Osteocyte (in vitro differentiated cells): ENCODE measurements around the gene COX8C. TPM values are rescaled to one million over a fixed set of nuclear protein-coding genes. Genes with fewer than 3 reads are reported as not detected.

Source experiments
- DNase-seq: peaks from one replicate; pipeline ENCODE4 v3.0.0; 2021; ENCODE audit warnings: mixed read lengths; ENCODE audit not compliant: unreplicated experiment; ENCODE audit errors: extremely low spot score
- H3K27ac Mint-ChIP-seq: one replicate; pipeline ENCODE4 v1.8.0; 2021; ENCODE audit warnings: mild to moderate bottlenecking, mixed read lengths; ENCODE audit not compliant: unreplicated experiment
- H3K27me3 Mint-ChIP-seq: one replicate; pipeline ENCODE4 v1.8.0; 2021; ENCODE audit warnings: mixed read lengths; ENCODE audit not compliant: unreplicated experiment
- H3K36me3 Mint-ChIP-seq: one replicate; pipeline ENCODE4 v1.8.0; 2021; ENCODE audit warnings: mixed read lengths; ENCODE audit not compliant: unreplicated experiment
- H3K4me1 Mint-ChIP-seq: one replicate; pipeline ENCODE4 v1.8.0; 2021; ENCODE audit warnings: mixed read lengths; ENCODE audit not compliant: unreplicated experiment
- H3K4me3 Mint-ChIP-seq: one replicate; pipeline ENCODE4 v1.8.0; 2021; ENCODE audit warnings: mild to moderate bottlenecking, moderate library complexity, mixed read lengths; ENCODE audit not compliant: unreplicated experiment
- H3K9me3 Mint-ChIP-seq: one replicate; pipeline ENCODE4 v1.8.0; 2021; ENCODE audit warnings: mixed read lengths; ENCODE audit not compliant: unreplicated experiment
- total RNA-seq: library from RNA; stranded (reverse); gene quantifications from 2 replicates; pipeline ENCODE4 v1.2.1, GENCODE V29; 2021
- TF ChIP-seq, protein P1 (sequence below): fragments of 200-600 bp; sonication (generic); IDR thresholded peaks from 2 replicates; pipeline ENCODE4 v1.5.0; 2021; ENCODE audit warnings: antibody characterized with exemption, mild to moderate bottlenecking, moderate library complexity

Gene COX8C
- total RNA-seq, 1 donor from 2014 or later = not detected

- no peak for DNase-seq
- Mint-ChIP-seq H3K4me1 (no peaks in the 10 kb centered on the region), H3K27ac (no peak overlapping the region), H3K9me3 (peaks cover 6% of the 10 kb centered on the region), H3K4me3 (no peak overlapping the region), H3K27me3 (no peaks in the 10 kb centered on the region), H3K36me3 (no peaks in the 10 kb centered on the region)
- TF ChIP-seq, protein P1, sequence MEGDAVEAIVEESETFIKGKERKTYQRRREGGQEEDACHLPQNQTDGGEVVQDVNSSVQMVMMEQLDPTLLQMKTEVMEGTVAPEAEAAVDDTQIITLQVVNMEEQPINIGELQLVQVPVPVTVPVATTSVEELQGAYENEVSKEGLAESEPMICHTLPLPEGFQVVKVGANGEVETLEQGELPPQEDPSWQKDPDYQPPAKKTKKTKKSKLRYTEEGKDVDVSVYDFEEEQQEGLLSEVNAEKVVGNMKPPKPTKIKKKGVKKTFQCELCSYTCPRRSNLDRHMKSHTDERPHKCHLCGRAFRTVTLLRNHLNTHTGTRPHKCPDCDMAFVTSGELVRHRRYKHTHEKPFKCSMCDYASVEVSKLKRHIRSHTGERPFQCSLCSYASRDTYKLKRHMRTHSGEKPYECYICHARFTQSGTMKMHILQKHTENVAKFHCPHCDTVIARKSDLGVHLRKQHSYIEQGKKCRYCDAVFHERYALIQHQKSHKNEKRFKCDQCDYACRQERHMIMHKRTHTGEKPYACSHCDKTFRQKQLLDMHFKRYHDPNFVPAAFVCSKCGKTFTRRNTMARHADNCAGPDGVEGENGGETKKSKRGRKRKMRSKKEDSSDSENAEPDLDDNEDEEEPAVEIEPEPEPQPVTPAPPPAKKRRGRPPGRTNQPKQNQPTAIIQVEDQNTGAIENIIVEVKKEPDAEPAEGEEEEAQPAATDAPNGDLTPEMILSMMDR = no peak
These were observed 49.5 kb downstream of the COX8C start for GRCh38 chr14:93396456-93396855.

Other genes starting within 250 kb of the COX8C start
- 31.2 and 32.8 TPM in 2 replicates for gene ITPK1, start 231.3 kb upstream of the COX8C start, total RNA-seq
- gene MOAP1, start 162.3 kb upstream of the COX8C start, total RNA-seq = 25.4 and 27.1 TPM in 2 replicates
- 23.1 and 23.4 TPM in 2 replicates for gene LYSET, start 161.9 kb upstream of the COX8C start, total RNA-seq
- 8.8 and 10.4 TPM in 2 replicates for gene GON7, start 140.1 kb upstream of the COX8C start, total RNA-seq
- 22.2 and 24.7 TPM in 2 replicates for gene UBR7, start 139.9 kb upstream of the COX8C start, total RNA-seq
- 43.4 and 45.9 TPM in 2 replicates for gene BTBD7, start 14.1 kb upstream of the COX8C start, total RNA-seq
- 0.08 and 0.10 TPM in 2 replicates for gene UNC79, start 83.8 kb downstream of the COX8C start, total RNA-seq